HEK293 (cell line): Measurements from ENCODE around the gene MAML1.

Source experiments
- CTCF ChIA-PET: fragments of 350-600 bp; formaldehyde crosslinking; extraction: SDS; loops from one replicate; lab custom pipeline; 2021; ENCODE audit warnings: antibody characterized with exemption; lab: Yijun Ruan, JAX
- POLR2A ChIA-PET: fragments of 300-600 bp; formaldehyde crosslinking; extraction: SDS; loops from one replicate; lab custom pipeline; 2020; ENCODE audit warnings: antibody characterized with exemption, inconsistent platforms; lab: Yijun Ruan, JAX
- H3K27ac ChIP-seq: fragments of 200-500 bp; sonication (Bioruptor generic); 2 replicates; pipeline ENCODE4 v1.5.1; 2014; ENCODE audit warnings: low read depth, low read length, control low read depth, inconsistent platforms; ENCODE audit errors: extremely low read depth
- H3K36me3 ChIP-seq, 2 experiments: fragments of 200-500 bp in 1 of 2; sonication (Bioruptor generic) in 1 of 2; 1 replicate in 1 of 2; 2 replicates in 1 of 2; pipeline ENCODE4 v1.5.1; 2014 to 2017; ENCODE audit warnings: inconsistent platforms in 2 of 2, low read length in 2 of 2; ENCODE audit not compliant: control insufficient read depth in 2 of 2, insufficient read depth in 1 of 2
- H3K4me1 ChIP-seq: fragments of 200-500 bp; sonication (Bioruptor generic); 2 replicates; pipeline ENCODE4 v1.5.1; 2014; ENCODE audit warnings: mild to moderate bottlenecking, low read length, inconsistent platforms; ENCODE audit not compliant: control insufficient read depth, insufficient read depth
- H3K4me3 ChIP-seq: 2 replicates; pipeline ENCODE4 v1.5.1; 2011; ENCODE audit warnings: low read depth, mild to moderate bottlenecking, control low read depth, low read length, moderate library complexity
- H3K9me3 ChIP-seq: fragments of 200-500 bp; sonication (Bioruptor generic); 2 replicates; pipeline ENCODE4 v1.5.1; 2014; ENCODE audit warnings: low read depth, low read length, inconsistent platforms; ENCODE audit not compliant: control insufficient read depth, insufficient read depth
- KLF10 ChIP-seq: fragments of 450-650 bp; IDR thresholded peaks from 2 replicates; pipeline ENCODE4 v1.5.1; 2018; ENCODE audit warnings: missing biosample characterization, mild to moderate bottlenecking, missing genetic modification characterization
- MZF1 ChIP-seq: fragments of 450-650 bp; formaldehyde crosslinking; IDR thresholded peaks from 2 replicates; pipeline ENCODE4 v1.5.1; 2017; ENCODE audit warnings: missing biosample characterization, missing genetic modification characterization, borderline replicate concordance
- PRDM1 ChIP-seq: fragments of 450-650 bp; formaldehyde crosslinking; IDR thresholded peaks from 2 replicates; pipeline ENCODE4; 2016; ENCODE audit warnings: missing biosample characterization, missing genetic modification characterization
- TCF7L2 ChIP-seq: IDR thresholded peaks from 2 replicates; pipeline ENCODE4 v1.6.1; 2011; ENCODE audit warnings: low read depth, mild to moderate bottlenecking, inconsistent platforms, low read length, moderate library complexity, borderline replicate concordance
- WT1 ChIP-seq: fragments of 450-650 bp; formaldehyde crosslinking; IDR thresholded peaks from 2 replicates; pipeline ENCODE4 v1.5.1; 2016; ENCODE audit warnings: missing biosample characterization, missing genetic modification characterization
- ZBTB48 ChIP-seq: fragments of 450-650 bp; formaldehyde crosslinking; IDR thresholded peaks from 2 replicates; pipeline ENCODE4 v1.5.1; 2016; ENCODE audit warnings: missing biosample characterization, missing genetic modification characterization
- ZBTB7A ChIP-seq: fragments of 450-650 bp; formaldehyde crosslinking; IDR thresholded peaks from 2 replicates; pipeline ENCODE4 v1.5.1; 2016; ENCODE audit warnings: low read depth, missing biosample characterization, missing genetic modification characterization
- ZNF133 ChIP-seq: fragments of 450-650 bp; formaldehyde crosslinking; IDR thresholded peaks from 2 replicates; pipeline ENCODE4 v1.5.1; 2016; ENCODE audit warnings: missing biosample characterization, missing genetic modification characterization
- ZNF140 ChIP-seq: fragments of 450-650 bp; formaldehyde crosslinking; IDR thresholded peaks from 2 replicates; pipeline ENCODE4 v1.5.1; 2016; ENCODE audit warnings: missing biosample characterization, missing genetic modification characterization
- ZNF174 ChIP-seq: fragments of 450-650 bp; formaldehyde crosslinking; IDR thresholded peaks from 2 replicates; pipeline ENCODE4 v1.5.0; 2017; ENCODE audit warnings: missing biosample characterization, mild to moderate bottlenecking, missing genetic modification characterization
- ZNF2 ChIP-seq: fragments of 450-650 bp; formaldehyde crosslinking; IDR thresholded peaks from 2 replicates; pipeline ENCODE4 v1.5.1; 2016; ENCODE audit warnings: missing biosample characterization, missing genetic modification characterization
- ZNF248 ChIP-seq: fragments of 450-650 bp; formaldehyde crosslinking; IDR thresholded peaks from 2 replicates; pipeline ENCODE4 v1.5.1; 2017; ENCODE audit warnings: missing biosample characterization, missing genetic modification characterization
- ZNF292 ChIP-seq: fragments of 450-650 bp; formaldehyde crosslinking; IDR thresholded peaks from 2 replicates; pipeline ENCODE4 v1.5.1; 2016; ENCODE audit warnings: low read depth, missing biosample characterization, missing genetic modification characterization, borderline replicate concordance
- ZNF354C ChIP-seq: fragments of 450-650 bp; formaldehyde crosslinking; IDR thresholded peaks from 2 replicates; pipeline ENCODE4 v1.5.1; 2016; ENCODE audit warnings: missing biosample characterization, missing genetic modification characterization, low read depth, borderline replicate concordance
- ZNF366 ChIP-seq: fragments of 450-650 bp; formaldehyde crosslinking; conservative IDR thresholded peaks from 2 replicates; pipeline ENCODE4 v1.5.1; 2016; ENCODE audit warnings: missing biosample characterization, missing genetic modification characterization
- ZNF37A ChIP-seq: fragments of 450-650 bp; IDR thresholded peaks from 2 replicates; pipeline ENCODE4 v1.5.1; 2018; ENCODE audit warnings: missing biosample characterization, missing genetic modification characterization
- ZNF660 ChIP-seq: fragments of 450-650 bp; IDR thresholded peaks from 2 replicates; pipeline ENCODE4 v1.5.1; 2018; ENCODE audit warnings: missing biosample characterization, mild to moderate bottlenecking, missing genetic modification characterization
- ZNF692 ChIP-seq: fragments of 450-650 bp; formaldehyde crosslinking; IDR thresholded peaks from 2 replicates; pipeline ENCODE4 v1.5.1; 2016; ENCODE audit warnings: missing biosample characterization, missing genetic modification characterization
- ZSCAN16 ChIP-seq: fragments of 450-650 bp; formaldehyde crosslinking; IDR thresholded peaks from 2 replicates; pipeline ENCODE4 v1.5.1; 2016; ENCODE audit warnings: missing biosample characterization, missing genetic modification characterization
- ZSCAN30 ChIP-seq: fragments of 450-650 bp; IDR thresholded peaks from 2 replicates; pipeline ENCODE4 v1.5.1; 2018; ENCODE audit warnings: missing biosample characterization, mild to moderate bottlenecking, missing genetic modification characterization, moderate library complexity
- TF ChIP-seq, protein P1 (sequence below): fragments of 450-650 bp; formaldehyde crosslinking; IDR thresholded peaks from 2 replicates; pipeline ENCODE4 v1.5.1; 2016; ENCODE audit warnings: missing biosample characterization, missing genetic modification characterization
- TF ChIP-seq, protein P2 (sequence below): fragments of 450-650 bp; formaldehyde crosslinking; IDR thresholded peaks from 2 replicates; pipeline ENCODE4 v1.5.1; 2017; ENCODE audit warnings: missing biosample characterization, missing genetic modification characterization

Gene MAML1

DNA sequence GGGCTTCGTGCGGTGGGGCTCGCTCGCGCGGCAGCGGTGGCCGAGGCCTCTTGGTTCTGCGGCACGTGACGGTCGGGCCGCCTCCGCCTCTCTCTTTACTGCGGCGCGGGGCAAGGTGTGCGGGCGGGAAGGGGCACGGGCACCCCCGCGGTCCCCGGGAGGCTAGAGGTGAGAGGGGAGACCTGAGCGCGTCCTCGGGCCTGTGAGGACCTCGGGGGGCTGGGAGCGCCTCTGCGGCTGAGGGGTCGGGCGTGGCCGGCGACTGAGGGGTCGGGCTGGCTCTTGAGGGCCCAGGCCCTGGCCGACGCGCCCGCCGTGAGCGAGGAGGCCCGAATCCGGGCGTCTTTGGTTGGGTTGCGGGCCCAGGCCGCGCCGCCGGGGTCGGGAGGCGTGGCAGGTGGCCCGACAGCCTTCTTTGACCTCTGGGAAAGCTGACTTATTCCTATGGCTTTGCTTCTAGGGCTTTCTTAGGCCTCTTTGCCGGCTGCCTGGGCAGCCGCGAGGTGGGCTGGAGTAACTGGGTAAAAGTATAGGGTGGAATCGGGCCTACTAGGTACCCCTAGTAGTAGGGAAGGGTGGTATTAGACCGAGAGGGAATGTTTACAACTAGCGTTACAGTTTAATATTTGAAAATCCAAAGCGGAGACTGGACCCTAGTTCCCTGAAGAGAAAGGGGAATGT is 33.5 kb upstream of the MAML1 start, which contains the start of gene CANX (continued):
- TF ChIP-seq ZBTB7A (no peak), ZNF292 (tag by site-specific recombination) (no peak)

DNA sequence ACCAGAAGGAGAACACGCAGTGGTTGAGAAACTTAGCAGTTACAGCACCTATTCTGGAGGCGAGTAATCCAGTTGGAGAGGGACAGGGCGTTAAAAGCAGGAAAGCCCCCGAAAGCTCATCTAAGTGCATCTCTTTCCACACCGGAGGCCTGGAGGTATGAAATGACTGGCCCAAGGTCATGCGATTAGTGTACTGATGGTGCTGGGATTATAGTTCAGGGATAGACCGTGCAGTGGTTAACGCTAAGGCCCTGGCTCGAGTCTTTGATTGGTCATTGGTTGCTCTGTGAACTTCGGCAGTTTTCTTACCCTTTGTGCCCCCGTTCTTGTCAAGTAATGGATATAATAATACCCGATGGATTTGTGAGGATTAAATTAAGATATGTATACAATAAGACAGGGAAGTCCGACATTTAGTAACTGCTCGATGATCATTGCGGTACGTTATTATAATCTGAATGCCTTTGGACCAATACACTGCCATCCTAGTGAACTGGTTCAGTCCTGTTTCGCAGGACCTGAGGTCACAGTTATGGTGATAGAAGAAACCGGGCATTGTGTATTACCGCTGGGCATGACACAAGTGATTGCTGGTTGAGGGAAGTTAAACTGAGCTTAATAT is 32.9 kb upstream of the MAML1 start:
- no peak for TF ChIP-seq PRDM1
- TF ChIP-seq ZSCAN16 (tag by site-specific recombination): no peak
- TF ChIP-seq, protein P1, sequence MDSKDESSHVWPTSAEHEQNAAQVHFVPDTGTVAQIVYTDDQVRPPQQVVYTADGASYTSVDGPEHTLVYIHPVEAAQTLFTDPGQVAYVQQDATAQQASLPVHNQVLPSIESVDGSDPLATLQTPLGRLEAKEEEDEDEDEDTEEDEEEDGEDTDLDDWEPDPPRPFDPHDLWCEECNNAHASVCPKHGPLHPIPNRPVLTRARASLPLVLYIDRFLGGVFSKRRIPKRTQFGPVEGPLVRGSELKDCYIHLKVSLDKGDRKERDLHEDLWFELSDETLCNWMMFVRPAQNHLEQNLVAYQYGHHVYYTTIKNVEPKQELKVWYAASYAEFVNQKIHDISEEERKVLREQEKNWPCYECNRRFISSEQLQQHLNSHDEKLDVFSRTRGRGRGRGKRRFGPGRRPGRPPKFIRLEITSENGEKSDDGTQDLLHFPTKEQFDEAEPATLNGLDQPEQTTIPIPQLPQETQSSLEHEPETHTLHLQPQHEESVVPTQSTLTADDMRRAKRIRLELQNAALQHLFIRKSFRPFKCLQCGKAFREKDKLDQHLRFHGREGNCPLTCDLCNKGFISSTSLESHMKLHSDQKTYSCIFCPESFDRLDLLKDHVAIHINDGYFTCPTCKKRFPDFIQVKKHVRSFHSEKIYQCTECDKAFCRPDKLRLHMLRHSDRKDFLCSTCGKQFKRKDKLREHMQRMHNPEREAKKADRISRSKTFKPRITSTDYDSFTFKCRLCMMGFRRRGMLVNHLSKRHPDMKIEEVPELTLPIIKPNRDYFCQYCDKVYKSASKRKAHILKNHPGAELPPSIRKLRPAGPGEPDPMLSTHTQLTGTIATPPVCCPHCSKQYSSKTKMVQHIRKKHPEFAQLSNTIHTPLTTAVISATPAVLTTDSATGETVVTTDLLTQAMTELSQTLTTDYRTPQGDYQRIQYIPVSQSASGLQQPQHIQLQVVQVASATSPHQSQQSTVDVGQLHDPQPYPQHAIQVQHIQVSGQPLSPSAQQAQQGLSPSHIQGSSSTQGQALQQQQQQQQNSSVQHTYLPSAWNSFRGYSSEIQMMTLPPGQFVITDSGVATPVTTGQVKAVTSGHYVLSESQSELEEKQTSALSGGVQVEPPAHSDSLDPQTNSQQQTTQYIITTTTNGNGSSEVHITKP (tag by site-specific recombination): peak; percentile 56; the same call in 1 of the 2 replicates
- no peak for TF ChIP-seq TCF7L2
- TF ChIP-seq ZNF133 (tag by site-specific recombination): no peak
- TF ChIP-seq ZNF354C: no peak
- 0 out of 2 replicates have a peak, but pooled peaks have one; percentile 10 for TF ChIP-seq ZSCAN30 (tag by site-specific recombination)
- TF ChIP-seq ZNF174: no peak
- TF ChIP-seq KLF10: no peak
- no peak for TF ChIP-seq ZNF2 (tag by site-specific recombination)
- 0 out of 2 replicates have a peak, but pooled peaks have one; percentile 6 for TF ChIP-seq WT1 (tag by site-specific recombination)
- no peak for TF ChIP-seq ZNF248 (tag by site-specific recombination)
- TF ChIP-seq, protein P2, sequence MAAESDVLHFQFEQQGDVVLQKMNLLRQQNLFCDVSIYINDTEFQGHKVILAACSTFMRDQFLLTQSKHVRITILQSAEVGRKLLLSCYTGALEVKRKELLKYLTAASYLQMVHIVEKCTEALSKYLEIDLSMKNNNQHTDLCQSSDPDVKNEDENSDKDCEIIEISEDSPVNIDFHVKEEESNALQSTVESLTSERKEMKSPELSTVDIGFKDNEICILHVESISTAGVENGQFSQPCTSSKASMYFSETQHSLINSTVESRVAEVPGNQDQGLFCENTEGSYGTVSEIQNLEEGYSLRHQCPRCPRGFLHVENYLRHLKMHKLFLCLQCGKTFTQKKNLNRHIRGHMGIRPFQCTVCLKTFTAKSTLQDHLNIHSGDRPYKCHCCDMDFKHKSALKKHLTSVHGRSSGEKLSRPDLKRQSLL: no peak
- ChIA-PET POLR2A (interaction anchor here (1.4 kb wide), 2 partner anchors 32 to 76 kb away, joined by 3 read pairs; partner anchors contain the start of gene HNRNPH1), CTCF (interaction anchor here (0.5 to 1.0 kb wide), 2 partner anchors 13 to 97 kb away, joined by 3 read pairs; no protein-coding TSS in a partner anchor)
- Histone ChIP-seq H3K4me3 (peak overlapping the region; percentile 97), H3K36me3 (peaks cover 32 to 33% of the 10 kb centered on the region in 2 experiments), H3K9me3 (no peaks in the 10 kb centered on the region), H3K27ac (peak overlapping the region; percentile 96), H3K4me1 (no peaks in the 10 kb centered on the region)

GRCh38 chr5:179700401-179700918 is 32.2 kb upstream of the MAML1 start:
- H3K27ac ChIP-seq: no peak overlapping the region
- CTCF ChIA-PET: interaction anchor here (0.5 to 1.0 kb wide), 3 partner anchors 13 to 452 kb away, joined by 3 read pairs; no protein-coding TSS in a partner anchor
- H3K36me3 ChIP-seq: peaks cover 39 to 40% of the 10 kb centered on the region in 2 experiments
- H3K9me3 ChIP-seq: no peaks in the 10 kb centered on the region
- no peaks in the 10 kb centered on the region for H3K4me1 ChIP-seq
- H3K4me3 ChIP-seq: peak overlapping the region; percentile 6
- POLR2A ChIA-PET: interaction anchor here (1.0 to 1.4 kb wide), 2 partner anchors 32 to 77 kb away, joined by 3 read pairs; no protein-coding TSS in a partner anchor
- TF ChIP-seq ZNF37A (tag by site-specific recombination) (no peak), ZBTB48 (tag by site-specific recombination) (no peak), ZNF366 (0 out of 2 replicates have a peak, but pooled peaks have one; percentile 26), MZF1 (tag by site-specific recombination) (0 out of 2 replicates have a peak, but pooled peaks have one; percentile 42), ZNF140 (tag by site-specific recombination) (peak; percentile 27; the same call in 1 of the 2 replicates), ZNF692 (no peak), ZNF660 (0 out of 2 replicates have a peak, but pooled peaks have one; percentile 15), ZNF2 (tag by site-specific recombination) (no peak)
- TF ChIP-seq, protein P1 (tag by site-specific recombination): no peak
